Chondrocyte (in vitro differentiated cells): Measurements from ENCODE around the gene ATP1A2. TPM values are rescaled to one million over a fixed set of nuclear protein-coding genes. Genes with fewer than 3 reads are reported as not detected.

Experiments
- DNase-seq: peaks from one replicate; pipeline ENCODE4 v3.0.0; 2021; ENCODE audit warnings: mixed read lengths, low spot score
- H3K27ac Mint-ChIP-seq: one replicate; pipeline ENCODE4 v1.8.0; 2021; ENCODE audit warnings: mild to moderate bottlenecking, moderate library complexity, mixed read lengths; ENCODE audit not compliant: unreplicated experiment
- H3K27me3 Mint-ChIP-seq: 2 replicates; pipeline ENCODE4 v1.8.0; 2021; ENCODE audit warnings: low read depth, mixed read lengths
- H3K36me3 Mint-ChIP-seq: 2 replicates; pipeline ENCODE4 v1.8.0; 2021; ENCODE audit warnings: low read depth, mixed read lengths
- H3K4me1 Mint-ChIP-seq: 2 replicates; pipeline ENCODE4 v1.8.0; 2021; ENCODE audit warnings: low read depth, mild to moderate bottlenecking, mixed read lengths
- H3K4me3 Mint-ChIP-seq: one replicate; pipeline ENCODE4 v1.8.0; 2021; ENCODE audit warnings: mild to moderate bottlenecking, moderate library complexity, mixed read lengths; ENCODE audit not compliant: unreplicated experiment
- H3K9me3 Mint-ChIP-seq: 2 replicates; pipeline ENCODE4 v1.8.0; 2021; ENCODE audit warnings: low read depth, mixed read lengths
- total RNA-seq: library from RNA; stranded (reverse); gene quantifications from 3 replicates; pipeline ENCODE4 v1.2.1, GENCODE V29; 2021
- TF ChIP-seq, protein P1 (sequence below): fragments of 200-600 bp; sonication (generic); IDR thresholded peaks from 2 replicates; pipeline ENCODE4 v1.5.0; 2021; ENCODE audit warnings: antibody characterized with exemption, mild to moderate bottlenecking, moderate library complexity

The ATP1A2 gene
- total RNA-seq, 1 donor from 2014 or later: 2.9 TPM

DNA sequence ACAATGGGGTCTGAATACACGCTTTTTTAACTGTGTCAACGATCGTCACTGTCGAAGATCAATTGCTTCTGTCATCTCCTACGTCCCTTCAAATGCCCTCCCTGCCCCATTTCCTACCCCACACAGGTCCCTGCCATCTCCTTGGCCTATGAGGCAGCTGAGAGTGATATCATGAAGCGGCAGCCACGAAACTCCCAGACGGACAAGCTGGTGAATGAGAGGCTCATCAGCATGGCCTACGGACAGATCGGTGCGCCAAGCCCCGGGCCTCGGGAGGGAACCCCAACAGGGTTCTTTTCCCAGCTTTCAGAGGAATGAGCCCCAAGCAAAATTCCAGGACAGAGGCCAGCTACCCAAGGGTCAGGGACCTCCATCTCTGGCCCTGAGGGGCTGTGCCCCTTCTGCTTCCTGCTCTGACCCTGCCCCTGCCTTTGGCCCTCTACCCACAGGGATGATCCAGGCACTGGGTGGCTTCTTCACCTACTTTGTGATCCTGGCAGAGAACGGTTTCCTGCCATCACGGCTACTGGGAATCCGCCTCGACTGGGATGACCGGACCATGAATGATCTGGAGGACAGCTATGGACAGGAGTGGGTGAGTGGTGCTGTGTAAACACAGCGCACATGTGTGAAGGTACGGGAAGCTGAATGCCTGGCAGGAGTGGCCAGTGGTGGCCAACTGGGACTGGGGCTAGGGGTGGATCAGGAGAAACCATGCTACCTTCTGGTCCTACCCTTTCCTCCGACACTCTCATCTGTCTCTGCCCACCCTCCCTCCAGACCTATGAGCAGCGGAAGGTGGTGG is 20.8 kb downstream of the ATP1A2 start:
- peaks cover 19% of the 10 kb centered on the region for H3K27me3 Mint-ChIP-seq
- DNase-seq: no peak
- H3K27ac Mint-ChIP-seq: no peak overlapping the region
- H3K4me1 Mint-ChIP-seq: peaks cover 3% of the 10 kb centered on the region
- H3K9me3 Mint-ChIP-seq: no peaks in the 10 kb centered on the region
- H3K4me3 Mint-ChIP-seq: no peak overlapping the region
- peaks cover 6% of the 10 kb centered on the region for H3K36me3 Mint-ChIP-seq
- TF ChIP-seq, protein P1, sequence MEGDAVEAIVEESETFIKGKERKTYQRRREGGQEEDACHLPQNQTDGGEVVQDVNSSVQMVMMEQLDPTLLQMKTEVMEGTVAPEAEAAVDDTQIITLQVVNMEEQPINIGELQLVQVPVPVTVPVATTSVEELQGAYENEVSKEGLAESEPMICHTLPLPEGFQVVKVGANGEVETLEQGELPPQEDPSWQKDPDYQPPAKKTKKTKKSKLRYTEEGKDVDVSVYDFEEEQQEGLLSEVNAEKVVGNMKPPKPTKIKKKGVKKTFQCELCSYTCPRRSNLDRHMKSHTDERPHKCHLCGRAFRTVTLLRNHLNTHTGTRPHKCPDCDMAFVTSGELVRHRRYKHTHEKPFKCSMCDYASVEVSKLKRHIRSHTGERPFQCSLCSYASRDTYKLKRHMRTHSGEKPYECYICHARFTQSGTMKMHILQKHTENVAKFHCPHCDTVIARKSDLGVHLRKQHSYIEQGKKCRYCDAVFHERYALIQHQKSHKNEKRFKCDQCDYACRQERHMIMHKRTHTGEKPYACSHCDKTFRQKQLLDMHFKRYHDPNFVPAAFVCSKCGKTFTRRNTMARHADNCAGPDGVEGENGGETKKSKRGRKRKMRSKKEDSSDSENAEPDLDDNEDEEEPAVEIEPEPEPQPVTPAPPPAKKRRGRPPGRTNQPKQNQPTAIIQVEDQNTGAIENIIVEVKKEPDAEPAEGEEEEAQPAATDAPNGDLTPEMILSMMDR: no peak

DNA sequence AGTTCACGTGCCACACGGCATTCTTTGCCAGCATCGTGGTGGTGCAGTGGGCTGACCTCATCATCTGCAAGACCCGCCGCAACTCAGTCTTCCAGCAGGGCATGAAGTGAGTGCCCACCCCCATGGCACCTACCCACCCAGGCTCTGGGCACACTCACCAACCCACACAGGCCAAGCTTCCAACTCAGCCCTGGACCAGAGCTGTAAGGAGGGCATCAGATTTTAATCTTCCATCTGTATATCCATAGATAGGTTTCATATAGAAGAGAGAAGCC is 21.3 kb downstream of the ATP1A2 start:
- Mint-ChIP-seq H3K27ac (no peak overlapping the region), H3K36me3 (peaks cover 6% of the 10 kb centered on the region), H3K4me1 (peaks cover 2% of the 10 kb centered on the region), H3K4me3 (no peak overlapping the region), H3K9me3 (no peaks in the 10 kb centered on the region), H3K27me3 (peaks cover 20% of the 10 kb centered on the region)
- no peak for DNase-seq
- TF ChIP-seq, protein P1: no peak

DNA sequence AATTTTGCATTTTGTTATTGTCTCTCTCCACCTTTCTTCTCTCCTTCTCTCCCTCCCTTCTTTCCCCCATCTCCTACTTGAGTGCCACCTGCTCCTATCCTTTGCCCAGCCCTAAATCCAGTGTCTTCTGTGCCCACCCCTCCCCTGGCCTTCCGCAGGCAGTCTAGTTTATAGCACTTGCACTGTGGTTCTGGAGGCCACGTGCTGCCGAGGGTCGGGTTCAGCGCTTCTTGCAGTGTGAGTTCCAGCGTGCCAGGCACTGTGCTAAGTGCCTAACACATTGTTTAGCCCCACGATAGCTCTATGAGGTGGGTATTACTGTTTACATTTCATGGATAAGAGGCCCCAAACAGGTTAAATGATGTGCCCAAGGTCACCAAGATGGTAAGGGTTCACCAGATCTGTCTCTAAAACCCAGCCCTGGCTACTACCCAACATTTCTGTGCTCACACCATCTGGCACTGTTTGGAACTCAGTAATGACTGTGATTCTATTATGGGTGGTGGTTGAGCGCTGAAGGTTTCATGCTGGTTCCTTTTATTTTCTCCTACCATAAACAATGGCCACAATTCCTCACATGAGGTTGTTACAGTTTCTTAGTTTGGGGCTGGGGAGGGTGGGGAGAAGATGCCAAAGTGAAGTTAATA is 21.8 kb downstream of the ATP1A2 start:
- Mint-ChIP-seq H3K4me1 (no peaks in the 10 kb centered on the region), H3K27me3 (peaks cover 18% of the 10 kb centered on the region), H3K27ac (no peak overlapping the region), H3K4me3 (no peak overlapping the region), H3K36me3 (peaks cover 4% of the 10 kb centered on the region), H3K9me3 (no peaks in the 10 kb centered on the region)
- TF ChIP-seq, protein P1: no peak
- DNase-seq: no peak

DNA sequence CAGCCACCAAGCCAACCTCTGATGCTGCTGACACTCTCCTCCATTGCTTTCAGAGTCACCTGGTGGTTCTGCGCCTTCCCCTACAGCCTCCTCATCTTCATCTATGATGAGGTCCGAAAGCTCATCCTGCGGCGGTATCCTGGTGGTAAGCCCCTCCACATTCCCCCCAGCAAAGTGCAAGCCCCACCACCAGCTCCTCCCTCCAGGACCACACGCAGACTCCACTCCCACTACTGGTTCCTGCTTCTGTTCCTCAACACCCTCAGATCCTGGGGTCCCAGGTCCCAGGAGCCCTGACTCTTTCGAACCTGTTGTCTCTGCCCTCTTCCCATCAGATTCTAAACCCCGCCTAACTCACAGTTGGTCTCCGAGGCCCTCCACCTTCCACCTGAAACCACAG is 24.3 kb downstream of the ATP1A2 start:
- DNase-seq: no peak
- no peaks in the 10 kb centered on the region for H3K9me3 Mint-ChIP-seq
- H3K4me1 Mint-ChIP-seq: no peaks in the 10 kb centered on the region
- no peak overlapping the region for H3K4me3 Mint-ChIP-seq
- H3K27me3 Mint-ChIP-seq: peaks cover 13% of the 10 kb centered on the region
- H3K27ac Mint-ChIP-seq: no peak overlapping the region
- TF ChIP-seq, protein P1: no peak
- peaks cover 3% of the 10 kb centered on the region for H3K36me3 Mint-ChIP-seq

DNA sequence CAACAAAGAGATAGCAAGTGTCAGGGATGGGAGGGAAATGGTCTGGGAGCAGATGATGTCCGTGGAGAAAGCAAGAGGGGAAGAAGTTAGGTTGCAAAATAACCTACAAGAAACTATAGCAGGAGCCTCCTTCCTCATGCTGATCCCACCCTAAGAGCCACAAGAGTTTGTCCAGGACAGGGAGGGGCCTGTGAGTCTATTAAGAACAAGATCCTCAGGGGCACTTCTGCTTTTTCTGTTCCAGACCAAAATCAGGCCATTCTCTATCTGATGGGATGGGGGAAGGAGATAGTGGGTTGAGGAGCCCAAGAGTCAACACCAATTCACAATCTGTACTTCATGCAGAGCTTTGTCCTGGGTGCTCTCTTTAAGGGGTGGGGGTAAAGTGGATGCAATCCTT is 28.1 kb downstream of the ATP1A2 start:
- Mint-ChIP-seq H3K9me3 (no peaks in the 10 kb centered on the region), H3K4me3 (no peak overlapping the region)

More for the DNA sequence above, 28.1 kb downstream of the ATP1A2 start:
- TF ChIP-seq, protein P1: no peak
- H3K27ac Mint-ChIP-seq: no peak overlapping the region
- H3K27me3 Mint-ChIP-seq: peaks cover 13% of the 10 kb centered on the region
- H3K4me1 Mint-ChIP-seq: no peaks in the 10 kb centered on the region
- H3K36me3 Mint-ChIP-seq: peaks cover 2% of the 10 kb centered on the region
- DNase-seq: no peak
